Measurements from ENCODE around the gene STK40.
A peak's percentile ranks its signal among the peaks of the same experiment; 100 is the strongest.

STK40 gene

DNA sequence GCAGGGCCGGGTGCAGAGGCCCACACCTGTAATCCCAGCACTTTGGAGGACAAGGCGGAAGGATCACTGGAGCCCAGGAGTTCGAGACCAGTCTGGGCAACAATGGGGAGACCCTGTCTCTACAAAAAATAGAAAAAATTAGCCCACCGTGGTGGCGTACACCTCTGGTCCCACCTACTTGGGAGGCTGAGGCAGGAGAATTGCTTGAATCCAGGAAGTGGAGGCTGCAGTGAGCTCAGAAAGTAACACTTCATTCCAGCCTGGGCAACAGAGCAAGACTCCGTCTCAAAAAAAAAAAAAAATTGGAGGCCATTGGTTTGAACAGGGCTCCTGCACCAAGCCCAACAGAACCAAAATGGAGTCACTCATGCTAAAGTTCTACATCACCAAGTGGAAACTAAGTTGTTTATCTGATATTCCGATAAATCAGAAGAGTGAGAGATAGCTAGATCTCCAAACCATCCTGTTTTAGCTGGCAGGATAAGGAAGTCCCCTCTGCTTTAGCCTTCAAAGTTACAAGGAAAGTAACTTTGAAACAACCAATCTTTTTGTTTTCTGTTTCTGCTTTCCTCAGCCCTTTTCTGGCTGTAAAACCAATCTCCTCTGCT is 12.8 kb upstream of the STK40 start:
- DNase-seq (ENCODE audit: low spot score), result no peak

DNA sequence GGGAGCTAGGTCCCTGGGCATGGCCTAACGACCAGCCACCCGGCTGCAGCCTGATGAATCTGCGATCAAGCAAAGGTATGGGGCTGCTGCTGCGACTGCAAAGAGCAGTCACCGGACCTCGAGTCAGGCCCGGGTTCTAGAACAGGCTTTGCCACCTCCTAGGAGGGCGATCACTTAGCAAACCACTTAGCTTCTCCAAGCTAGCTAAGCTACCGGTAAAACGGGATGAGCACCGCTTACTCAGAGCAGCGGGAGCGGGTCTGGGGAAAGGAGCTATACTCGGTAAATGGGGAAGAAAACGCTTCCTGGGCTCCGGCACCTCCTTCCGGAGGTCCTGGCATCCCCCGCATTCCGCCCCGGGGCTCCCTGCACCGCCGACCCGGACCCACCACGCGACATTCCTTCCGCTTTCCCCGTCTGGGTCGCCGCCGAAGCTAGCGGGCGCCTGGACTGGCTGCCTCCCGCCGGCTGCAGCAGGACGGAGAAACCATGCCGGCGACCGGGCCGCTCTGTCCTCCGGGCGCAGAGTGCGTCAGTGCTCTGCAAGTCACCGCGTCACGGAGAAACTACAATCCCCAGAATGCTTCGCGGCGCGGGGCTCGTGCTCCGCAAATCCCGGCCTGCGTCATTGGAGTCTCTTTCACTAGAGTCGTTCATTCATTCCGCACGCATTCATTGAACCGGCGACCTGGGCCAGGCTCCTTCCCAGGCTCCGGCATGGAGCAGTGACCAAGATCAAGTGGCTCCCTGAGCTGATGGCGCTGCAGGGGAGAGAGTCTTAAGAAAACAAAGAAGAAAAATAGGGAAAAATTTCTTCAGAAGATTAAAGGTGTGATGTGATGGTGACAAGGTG is 11.9 kb upstream of the STK40 start, which contains the start of gene LSM10:
LSM10 (minus strand) TSS at position 531 of the 853 bp plus-strand sequence. CDS start 3,779 bp downstream, outside the sequence.
- peak; percentile 86 for DNase-seq (ENCODE audit: low spot score)

- no peak for DNase-seq (ENCODE audit: low spot score)
Measured at GRCh38 chr1:36397083-36397377, 11.3 kb upstream of the STK40 start.

- no peak for DNase-seq (ENCODE audit: low spot score)
Measured at GRCh38 chr1:36396359-36396758, 10.6 kb upstream of the STK40 start.

DNA sequence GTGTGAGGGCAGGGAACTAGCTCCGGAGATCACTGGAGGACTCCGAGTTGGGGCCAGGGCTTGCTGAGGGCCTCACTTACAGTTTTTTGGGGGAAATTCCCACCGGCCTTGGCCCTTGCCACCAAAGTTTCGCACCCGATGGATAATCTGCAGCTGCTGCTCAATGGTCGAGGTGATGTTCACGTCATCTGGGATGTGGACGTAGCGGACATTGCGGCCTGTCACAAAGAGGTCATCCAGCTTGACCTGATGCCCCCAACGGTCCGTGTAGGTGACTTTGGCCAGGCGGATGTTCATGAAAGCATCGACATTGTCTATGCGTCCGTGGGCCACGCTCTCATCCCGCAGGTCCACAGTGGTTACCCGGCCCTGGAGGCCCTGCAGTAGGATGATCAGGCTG is 8.0 kb upstream of the STK40 start:
- no peak for DNase-seq (ENCODE audit: low spot score)

GRCh38 chr1:36392836-36393235 is 7.1 kb upstream of the STK40 start:
- no peak for DNase-seq (ENCODE audit: low spot score)

DNA sequence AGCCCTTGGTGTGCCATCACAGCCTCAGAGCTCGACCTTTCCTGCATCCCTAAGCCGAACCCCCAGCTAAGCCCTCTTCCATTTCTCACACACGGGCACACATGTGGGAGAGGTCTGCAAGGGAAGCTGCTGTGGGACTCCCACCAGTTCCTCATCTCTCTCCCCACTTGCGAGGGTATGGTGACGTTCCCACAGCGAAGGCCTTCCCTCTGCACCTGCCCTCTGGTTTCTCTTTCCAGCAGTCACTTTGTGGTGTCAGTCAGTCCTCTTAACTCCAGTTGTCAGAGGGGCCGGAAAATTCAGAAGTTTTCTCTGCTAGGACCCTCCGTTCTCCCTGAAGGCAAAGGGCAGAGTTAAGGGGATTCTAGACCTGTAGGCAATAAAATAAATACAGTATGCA is 5.5 kb upstream of the STK40 start:
- no peak for DNase-seq (ENCODE audit: low spot score)

- no peak for DNase-seq (ENCODE audit: low spot score)
Measured at GRCh38 chr1:36390411-36390810, 4.7 kb upstream of the STK40 start.

DNA sequence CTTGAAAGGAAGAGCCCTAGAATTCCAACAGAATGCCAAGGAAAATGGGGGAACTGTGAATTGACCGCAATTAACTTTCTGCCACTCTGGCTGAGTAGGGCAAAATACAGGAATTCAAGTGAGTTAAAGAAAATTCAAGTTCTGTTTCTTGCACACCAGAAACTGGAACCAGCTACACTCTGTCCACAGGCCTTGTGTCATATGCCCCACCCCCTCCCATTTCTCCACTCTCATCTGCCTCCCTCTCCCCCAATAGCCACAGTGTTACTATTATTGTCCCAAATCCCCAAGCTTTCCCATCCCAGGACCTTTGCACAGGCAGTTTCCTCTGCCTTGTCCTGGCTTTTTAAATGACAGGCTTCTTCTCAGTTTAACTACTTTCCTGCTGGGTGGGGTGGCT is 4.3 kb upstream of the STK40 start:
- no peak for DNase-seq (ENCODE audit: low spot score)

- DNase-seq (ENCODE audit: low spot score), result no peak
Measured at GRCh38 chr1:36389261-36389660, 3.5 kb upstream of the STK40 start.

- DNase-seq (ENCODE audit: low spot score), result no peak
Measured at GRCh38 chr1:36387141-36387949, 1.6 kb upstream of the STK40 start.

- peak; percentile 99 for DNase-seq (ENCODE audit: low spot score)
Measured at GRCh38 chr1:36386265-36387140, 779 bp upstream of the STK40 start.

DNA sequence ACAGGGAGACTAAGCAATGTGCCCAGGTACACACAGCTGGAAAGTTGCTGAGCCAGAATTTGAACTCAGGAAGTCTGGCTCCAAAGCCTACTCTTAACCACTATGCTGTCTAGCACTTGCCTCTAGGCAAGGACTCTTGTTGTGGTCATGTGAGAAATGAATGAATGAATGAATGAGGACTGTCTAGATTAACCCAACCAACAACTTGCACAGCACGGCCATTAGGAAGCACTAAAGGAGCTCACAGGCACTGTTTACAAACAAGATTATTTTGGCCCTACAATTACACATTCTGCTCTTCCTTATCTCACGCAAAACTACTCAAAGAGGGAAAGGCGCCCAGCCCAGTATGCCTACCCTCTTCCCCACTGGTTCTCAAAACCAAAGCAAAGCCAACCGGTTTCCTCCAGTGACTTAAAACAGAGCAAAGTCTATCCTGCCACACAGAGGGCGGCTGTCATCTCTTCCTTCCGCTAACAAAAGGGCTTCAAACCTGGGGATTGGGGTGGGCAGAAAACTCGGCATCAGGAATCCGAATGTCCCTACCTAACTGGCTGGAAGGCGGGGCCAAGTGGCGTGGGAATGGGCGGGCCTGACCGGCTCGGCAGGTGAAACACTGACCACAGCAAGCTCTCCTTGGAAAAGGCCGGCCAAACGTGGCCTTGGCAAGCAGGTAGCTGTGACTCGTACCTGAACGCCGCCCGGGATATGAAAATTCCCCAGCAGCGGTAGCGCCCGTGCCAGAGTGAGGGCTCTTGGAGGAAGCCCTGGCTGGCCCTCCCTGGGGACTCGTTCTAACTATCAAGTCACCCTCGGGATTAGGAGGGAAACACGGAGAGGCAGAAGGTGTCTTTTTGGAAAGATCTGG is 948 bp downstream of the STK40 start:
- peak; percentile 85 for DNase-seq (ENCODE audit: low spot score)

- no peak for DNase-seq (ENCODE audit: low spot score)
Measured at GRCh38 chr1:36383240-36383639, 2.5 kb downstream of the STK40 start.

DNA sequence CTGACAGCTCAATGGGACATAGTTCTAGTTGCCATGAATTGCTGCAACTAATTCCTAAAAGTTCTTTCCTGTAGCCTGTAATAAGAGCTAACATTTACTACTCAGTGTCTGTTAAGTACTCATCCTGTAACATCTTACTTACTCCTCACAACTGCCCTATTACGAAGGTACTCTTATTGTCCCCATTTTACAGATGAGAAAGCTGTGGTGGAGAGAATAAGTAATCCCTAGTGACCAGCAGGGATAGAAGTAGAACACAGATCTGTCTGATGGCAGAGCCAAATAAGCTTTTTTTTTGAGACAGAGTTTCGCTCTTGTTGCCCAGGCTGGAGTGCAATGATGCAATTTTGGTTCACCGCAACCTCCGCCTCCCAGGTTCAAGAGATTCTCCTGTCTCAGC is 3.1 kb downstream of the STK40 start:
- DNase-seq (ENCODE audit: low spot score), result no peak

DNA sequence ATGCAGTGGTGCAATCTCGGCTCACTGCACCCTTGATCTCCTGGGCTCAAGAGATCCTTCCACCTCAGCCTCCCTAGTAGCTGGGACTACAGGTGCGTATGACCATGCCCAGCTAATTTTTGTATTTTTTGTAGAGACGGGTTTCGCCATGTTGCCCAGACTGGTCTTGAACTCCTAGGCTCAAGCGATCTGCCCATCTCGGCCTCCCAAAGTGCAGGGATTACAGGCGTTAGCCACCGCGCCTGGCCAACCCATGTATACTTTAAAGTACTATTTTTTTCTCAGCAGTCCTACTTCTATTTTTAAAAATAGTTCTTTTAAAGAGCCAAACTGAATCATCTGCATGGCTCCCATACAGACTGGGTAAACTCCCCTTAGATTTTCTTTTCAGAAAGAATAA is 3.5 kb downstream of the STK40 start:
- no peak for DNase-seq (ENCODE audit: low spot score)

DNA sequence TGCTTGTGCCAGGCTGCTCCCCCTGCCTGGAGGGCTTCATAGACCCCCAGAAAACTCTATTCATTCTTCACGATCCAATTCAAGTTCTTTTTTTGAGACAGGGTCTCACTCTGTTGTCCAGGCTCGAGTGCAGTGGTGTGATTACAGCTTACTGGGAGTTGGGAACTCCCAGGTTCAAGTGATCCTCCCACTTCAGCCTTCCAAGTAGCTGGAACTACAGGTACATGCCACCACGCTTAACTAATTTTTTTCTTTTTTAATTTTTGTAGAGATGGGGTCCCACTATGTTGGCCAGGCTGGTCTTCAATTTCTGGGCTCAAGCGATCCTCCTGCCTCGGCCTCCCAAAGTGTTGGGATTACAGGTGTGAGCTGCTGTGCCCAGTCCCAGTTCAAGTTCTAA is 4.3 kb downstream of the STK40 start:
- no peak for DNase-seq (ENCODE audit: low spot score)

GRCh38 chr1:36380782-36381181 is 4.9 kb downstream of the STK40 start:
- DNase-seq (ENCODE audit: low spot score), result no peak

- DNase-seq (ENCODE audit: low spot score), result no peak
Measured at GRCh38 chr1:36380143-36380619, 5.5 kb downstream of the STK40 start.

DNA sequence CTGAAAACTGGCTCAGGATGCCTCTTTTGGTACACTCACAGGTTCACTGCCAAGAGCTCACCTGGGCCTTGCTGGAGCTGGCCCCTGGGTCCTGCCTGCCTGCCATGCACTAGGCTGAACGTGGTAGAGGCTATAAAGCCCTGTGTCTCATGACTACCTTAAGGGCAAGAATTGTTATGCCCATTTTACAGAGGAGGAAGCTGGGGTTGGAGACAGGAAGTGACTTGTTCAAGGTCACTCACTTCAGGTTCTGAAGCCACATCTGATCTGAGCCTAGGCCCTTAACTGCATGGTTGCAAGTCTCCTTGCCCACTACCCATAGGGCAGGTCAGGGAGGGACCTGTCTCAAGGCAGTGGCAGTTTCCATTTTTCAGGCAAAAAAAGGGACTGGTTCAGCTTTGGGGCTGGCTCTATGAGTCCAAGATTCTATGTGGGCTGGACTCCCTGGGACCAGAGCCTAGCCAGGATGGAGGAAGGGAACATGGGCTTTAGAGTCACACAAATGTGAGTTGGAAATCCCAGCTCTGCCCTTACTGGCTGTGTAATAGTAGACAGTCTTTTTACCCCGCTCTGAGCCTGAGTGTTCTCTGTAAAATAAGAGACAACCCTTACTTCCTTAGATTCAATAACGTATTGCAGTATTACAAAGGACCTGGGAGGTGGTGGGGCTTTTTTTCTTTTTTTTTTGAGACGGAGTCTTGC is 7.8 kb downstream of the STK40 start:
- no peak for DNase-seq (ENCODE audit: low spot score)
